Natural killer cell treated with Interleukin-12 subunit alpha and Interleukin-12 subunit beta and Interleukin-15 and Interleukin-18, amount 100 ng/mL, for 72 hours (primary cell): ENCODE results near the gene COLEC11. TPM values are rescaled to one million over a fixed set of nuclear protein-coding genes. Genes with fewer than 3 reads are reported as not detected.

Experiments used
- ATAC-seq, 2 donors: fragments of 150-1000 bp; cut with Tn5 transposase in 1 of 2; sonication (Bioruptor Pico), chemical (Tn5 transposase) in 1 of 2; 2 replicates each; pipeline ENCODE4 v1.10.0; 2021
- DNase-seq: peaks from one replicate; pipeline ENCODE4 v3.0.0; 2022; ENCODE audit warnings: low spot score
- H3K27ac Mint-ChIP-seq, 2 donors: 1 replicate in 1 of 2; 2 replicates in 1 of 2; pipeline ENCODE4 v1.8.0; 2022; ENCODE audit warnings: mixed read lengths in 2 of 2, mild to moderate bottlenecking in 1 of 2, moderate library complexity in 1 of 2
- H3K27me3 Mint-ChIP-seq, 2 donors: 1 replicate in 1 of 2; 2 replicates in 1 of 2; pipeline ENCODE4 v1.8.0; 2022; ENCODE audit warnings: mixed read lengths in 2 of 2
- H3K36me3 Mint-ChIP-seq: one replicate; pipeline ENCODE4 v1.8.0; 2022; ENCODE audit warnings: mixed read lengths
- H3K4me1 Mint-ChIP-seq, 2 donors: 1 replicate in 1 of 2; 2 replicates in 1 of 2; pipeline ENCODE4 v1.8.0; 2022; ENCODE audit warnings: low read depth in 2 of 2, mixed read lengths in 2 of 2, mild to moderate bottlenecking in 1 of 2
- H3K4me3 Mint-ChIP-seq: one replicate; pipeline ENCODE4 v1.8.0; 2022; ENCODE audit warnings: mixed read lengths
- H3K9me3 Mint-ChIP-seq: 2 replicates; pipeline ENCODE4 v1.8.0; 2022; ENCODE audit warnings: mixed read lengths
- total RNA-seq, 2 donors: library from RNA; stranded (reverse); gene quantifications; one replicate each; pipeline ENCODE4 v1.2.3, GENCODE V29; 2022

The COLEC11 gene
- total RNA-seq, 2 donors from 2014 or later = 0.48 TPM; not detected in 1

DNA sequence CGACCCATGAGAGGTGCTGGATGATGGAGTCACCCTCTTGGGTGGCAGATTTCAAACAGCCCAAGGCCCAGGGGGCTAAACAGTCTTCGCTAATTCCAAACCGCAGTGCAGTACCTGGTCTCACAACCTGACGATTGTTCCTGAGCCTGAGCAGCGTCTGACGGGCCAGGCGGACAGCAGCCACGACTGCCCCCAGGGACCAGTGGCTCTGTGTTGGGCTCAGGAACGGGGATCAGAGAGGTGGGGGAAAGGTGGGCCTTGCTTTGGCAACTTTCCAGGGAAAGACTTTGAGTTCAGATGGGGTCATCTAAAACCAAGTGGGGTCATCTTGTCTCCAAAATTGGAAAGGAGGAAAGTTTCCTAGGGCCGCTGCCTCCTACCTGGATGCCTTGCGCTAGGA lies 492 bp downstream of the COLEC11 start:
- ATAC-seq = no peak
- Mint-ChIP-seq H3K36me3 (no peaks in the 10 kb centered on the region), H3K9me3 (no peaks in the 10 kb centered on the region), H3K4me1 (peaks cover 0 to 9% of the 10 kb centered on the region in 2 donors), H3K27ac (no peak overlapping the region), H3K4me3 (no peak overlapping the region), H3K27me3 (no peaks in the 10 kb centered on the region)
- no peak for DNase-seq

DNA sequence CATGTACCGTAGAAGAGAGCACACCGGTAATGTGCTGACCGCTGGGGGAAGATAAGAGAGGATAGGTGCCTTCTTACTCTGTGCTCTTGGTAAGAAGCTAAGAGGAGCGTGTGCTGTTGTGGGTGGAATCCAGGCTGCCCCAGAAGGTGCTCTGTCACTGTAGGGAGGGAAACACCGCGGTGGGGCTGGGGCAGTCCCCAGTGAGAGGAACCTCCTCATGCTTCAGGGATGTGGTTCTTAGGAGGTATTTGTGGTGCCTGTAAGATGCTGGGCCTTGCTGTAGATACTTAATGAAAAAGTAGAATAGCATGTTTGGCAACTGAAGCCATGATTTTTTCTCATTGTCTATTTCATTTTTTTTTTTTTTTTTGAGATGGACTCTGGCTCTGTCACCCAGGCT lies 1.1 kb downstream of the COLEC11 start:
- ATAC-seq = no peak
- no peaks in the 10 kb centered on the region for H3K27me3 Mint-ChIP-seq
- no peak for DNase-seq
- H3K27ac Mint-ChIP-seq = no peak overlapping the region
- H3K4me1 Mint-ChIP-seq = peaks cover 0 to 9% of the 10 kb centered on the region in 2 donors
- no peak overlapping the region for H3K4me3 Mint-ChIP-seq
- H3K36me3 Mint-ChIP-seq = no peaks in the 10 kb centered on the region
- no peaks in the 10 kb centered on the region for H3K9me3 Mint-ChIP-seq

DNA sequence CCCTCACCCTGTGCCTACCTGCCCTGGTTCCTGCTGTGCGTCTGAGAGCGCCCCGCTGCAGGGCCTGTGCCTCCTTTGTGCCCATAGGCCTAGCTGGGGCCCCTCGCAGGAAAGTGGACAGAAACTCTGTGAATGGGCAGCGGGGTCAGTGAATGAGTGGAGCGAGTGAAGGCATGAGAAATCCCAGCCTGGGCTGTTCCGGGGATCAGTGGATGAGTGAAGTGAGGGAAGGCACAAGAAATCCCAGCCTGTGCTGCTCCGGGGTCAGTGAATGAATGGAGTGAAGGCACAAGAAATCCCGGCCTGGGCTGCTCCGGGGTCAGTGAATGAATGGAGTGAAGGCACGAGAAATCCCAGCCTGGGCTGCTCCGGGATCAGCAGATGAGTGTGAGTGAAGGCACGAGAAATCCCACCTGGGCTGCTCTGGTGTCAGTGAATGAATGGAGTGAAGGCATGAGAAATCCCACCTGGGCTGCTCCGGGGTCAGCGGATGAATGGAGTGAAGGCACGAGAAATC lies 2.0 kb downstream of the COLEC11 start:
- Mint-ChIP-seq H3K27ac (no peak overlapping the region), H3K4me1 (peaks cover 0 to 9% of the 10 kb centered on the region in 2 donors), H3K27me3 (no peaks in the 10 kb centered on the region), H3K36me3 (no peaks in the 10 kb centered on the region), H3K9me3 (no peaks in the 10 kb centered on the region), H3K4me3 (no peak overlapping the region)
- no peak for ATAC-seq
- no peak for DNase-seq

DNA sequence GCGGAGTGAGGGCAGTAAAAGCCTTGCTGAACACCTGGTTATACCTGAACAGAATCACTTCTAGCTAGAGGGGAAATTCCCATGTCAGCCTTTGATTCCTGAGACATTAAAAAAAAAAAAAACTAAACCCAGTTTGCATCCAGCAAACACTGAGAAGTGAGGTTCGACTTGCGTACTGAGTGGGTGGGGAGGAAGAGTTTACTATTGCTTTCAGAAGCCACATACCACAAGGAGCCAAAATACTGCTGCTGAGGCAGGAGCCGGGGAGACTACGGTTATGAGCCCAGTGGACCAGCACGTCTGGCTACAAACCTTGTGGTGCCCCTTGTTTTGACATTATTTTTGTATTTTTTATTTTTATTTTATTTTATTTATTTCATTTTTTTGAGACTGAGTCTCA lies 2.7 kb downstream of the COLEC11 start:
- Mint-ChIP-seq H3K27me3 (no peaks in the 10 kb centered on the region), H3K27ac (no peak overlapping the region), H3K4me3 (no peak overlapping the region), H3K9me3 (no peaks in the 10 kb centered on the region), H3K36me3 (no peaks in the 10 kb centered on the region), H3K4me1 (peaks cover 0 to 9% of the 10 kb centered on the region in 2 donors)
- no peak for ATAC-seq
- DNase-seq = no peak

GRCh38 chr2:3598197-3598910 lies 3.4 kb downstream of the COLEC11 start:
- Mint-ChIP-seq H3K36me3 (no peaks in the 10 kb centered on the region), H3K4me3 (no peak overlapping the region), H3K27ac (no peak overlapping the region), H3K27me3 (no peaks in the 10 kb centered on the region), H3K4me1 (peaks cover 0 to 9% of the 10 kb centered on the region in 2 donors), H3K9me3 (no peaks in the 10 kb centered on the region)
- no peak for DNase-seq
- ATAC-seq = no peak

DNA sequence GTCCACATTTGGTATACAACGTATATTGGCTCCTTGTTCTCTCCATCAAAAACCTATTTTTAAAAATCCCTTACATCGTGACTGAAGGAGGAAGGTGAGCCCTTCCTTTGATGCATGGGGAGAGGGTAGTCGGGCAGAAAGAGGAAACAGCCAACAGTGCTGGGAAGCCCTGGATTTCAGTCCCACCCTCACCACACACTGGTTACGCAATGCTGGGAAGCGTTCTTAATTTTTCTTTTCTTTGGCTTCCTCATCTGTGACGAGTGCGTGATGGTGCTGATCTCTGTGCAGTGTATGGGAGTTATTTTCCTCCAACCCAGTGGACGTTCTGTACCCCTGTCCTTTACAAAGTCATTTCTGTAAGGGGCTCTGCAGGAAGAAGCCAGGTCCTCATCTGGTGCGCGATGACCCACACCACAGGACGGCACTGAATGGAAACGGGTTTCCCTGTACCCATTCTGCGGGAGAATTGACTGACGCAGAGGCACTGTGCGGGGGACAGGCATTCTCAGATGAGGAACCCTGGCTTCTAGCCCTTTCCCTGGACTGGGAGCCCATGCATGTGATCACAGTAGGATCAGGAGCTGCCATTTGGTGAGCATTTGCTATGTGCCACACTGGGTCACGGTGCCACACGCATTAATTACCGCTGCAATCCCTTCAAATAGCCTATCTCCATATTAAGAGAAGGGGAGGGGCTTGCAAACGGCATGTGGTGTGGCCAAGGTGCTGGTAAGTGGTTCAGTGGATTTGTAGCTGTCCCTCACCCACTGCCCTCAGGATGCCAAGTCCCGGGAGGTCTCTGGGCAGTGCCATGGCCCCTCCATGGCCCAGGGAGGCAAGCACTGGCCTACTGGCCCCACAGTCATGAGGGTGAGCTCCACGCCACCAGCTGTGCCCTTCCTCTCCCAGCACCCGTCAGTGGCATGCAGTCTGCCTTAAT lies 4.3 kb downstream of the COLEC11 start:
- DNase-seq (no peak), ATAC-seq (no peak)
- Mint-ChIP-seq H3K4me1 (peaks cover 0 to 9% of the 10 kb centered on the region in 2 donors), H3K9me3 (no peaks in the 10 kb centered on the region), H3K4me3 (no peak overlapping the region), H3K27ac (no peak overlapping the region), H3K36me3 (no peaks in the 10 kb centered on the region), H3K27me3 (no peaks in the 10 kb centered on the region)

DNA sequence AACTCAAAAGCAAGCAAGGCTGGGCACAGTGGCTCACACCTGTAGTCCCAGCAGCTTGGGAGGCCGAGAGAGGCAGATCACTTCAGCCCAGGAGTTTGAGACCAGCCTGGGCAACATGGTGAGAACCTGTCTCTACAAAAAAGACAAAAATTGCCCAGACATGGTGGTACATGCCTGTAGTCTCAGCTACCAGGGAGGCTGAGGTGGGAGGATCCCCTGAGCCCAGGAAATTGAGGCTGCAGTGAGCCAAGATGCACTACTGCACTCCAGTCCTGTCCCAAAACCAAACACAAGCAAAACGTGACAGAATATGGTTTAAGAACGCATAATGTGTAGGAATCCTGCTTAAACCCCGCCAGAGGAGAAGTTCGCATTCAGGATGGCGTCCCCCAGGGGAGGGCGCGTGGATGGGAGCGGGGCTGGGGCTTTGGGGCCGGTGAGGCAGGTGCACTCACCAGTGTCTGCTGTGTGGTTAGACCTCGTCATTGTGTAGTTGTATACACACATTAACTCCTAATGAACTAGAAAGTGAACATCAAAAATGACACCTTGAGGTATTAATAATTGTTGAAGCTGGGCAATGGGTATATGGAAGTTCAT lies 5.4 kb downstream of the COLEC11 start:
- DNase-seq (no peak), ATAC-seq (no peak)
- no peaks in the 10 kb centered on the region for H3K36me3 Mint-ChIP-seq
- no peaks in the 10 kb centered on the region for H3K9me3 Mint-ChIP-seq
- H3K27me3 Mint-ChIP-seq = no peaks in the 10 kb centered on the region
- no peak overlapping the region for H3K27ac Mint-ChIP-seq
- peaks cover 0 to 9% of the 10 kb centered on the region in 2 donors for H3K4me1 Mint-ChIP-seq
- H3K4me3 Mint-ChIP-seq = no peak overlapping the region

DNA sequence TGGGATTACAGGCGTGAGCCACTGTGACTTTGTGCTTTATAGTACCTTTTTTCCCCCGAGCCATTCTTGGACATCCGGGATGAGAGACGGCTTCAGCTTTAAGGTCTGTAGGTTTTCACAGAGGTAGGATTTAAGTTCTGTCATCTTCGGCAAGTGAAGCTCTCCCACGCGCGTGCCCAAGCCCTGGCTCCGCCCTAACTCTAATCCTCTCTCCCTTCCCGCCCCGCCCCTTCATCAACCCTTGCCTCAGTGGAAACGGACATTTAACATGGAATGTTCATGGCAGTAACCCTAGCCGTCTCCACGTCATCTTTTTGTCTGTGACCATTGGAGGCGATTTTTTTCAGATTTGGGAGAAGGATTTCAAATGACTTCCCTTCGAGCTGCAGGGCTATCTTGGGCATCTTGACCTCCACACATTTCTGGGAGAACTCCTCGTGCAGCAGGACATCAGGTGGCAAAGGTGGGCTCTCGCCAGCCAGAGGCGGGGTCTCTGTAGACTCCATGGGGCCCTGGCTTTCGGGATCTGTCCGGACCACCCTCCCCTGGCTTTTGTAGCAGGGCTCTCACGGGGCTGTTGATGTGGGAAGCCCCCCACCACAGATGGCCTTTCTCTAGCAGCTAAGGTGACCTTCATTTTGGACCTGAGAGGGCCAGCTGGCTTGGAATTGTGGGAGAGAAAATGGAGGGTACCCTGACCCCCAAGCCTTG lies 6.8 kb downstream of the COLEC11 start:
- Mint-ChIP-seq H3K27me3 (no peaks in the 10 kb centered on the region), H3K27ac (no peak overlapping the region), H3K4me3 (no peak overlapping the region), H3K4me1 (peaks cover 0 to 5% of the 10 kb centered on the region in 2 donors), H3K9me3 (no peaks in the 10 kb centered on the region), H3K36me3 (no peaks in the 10 kb centered on the region)
- ATAC-seq = no peak
- no peak for DNase-seq

DNA sequence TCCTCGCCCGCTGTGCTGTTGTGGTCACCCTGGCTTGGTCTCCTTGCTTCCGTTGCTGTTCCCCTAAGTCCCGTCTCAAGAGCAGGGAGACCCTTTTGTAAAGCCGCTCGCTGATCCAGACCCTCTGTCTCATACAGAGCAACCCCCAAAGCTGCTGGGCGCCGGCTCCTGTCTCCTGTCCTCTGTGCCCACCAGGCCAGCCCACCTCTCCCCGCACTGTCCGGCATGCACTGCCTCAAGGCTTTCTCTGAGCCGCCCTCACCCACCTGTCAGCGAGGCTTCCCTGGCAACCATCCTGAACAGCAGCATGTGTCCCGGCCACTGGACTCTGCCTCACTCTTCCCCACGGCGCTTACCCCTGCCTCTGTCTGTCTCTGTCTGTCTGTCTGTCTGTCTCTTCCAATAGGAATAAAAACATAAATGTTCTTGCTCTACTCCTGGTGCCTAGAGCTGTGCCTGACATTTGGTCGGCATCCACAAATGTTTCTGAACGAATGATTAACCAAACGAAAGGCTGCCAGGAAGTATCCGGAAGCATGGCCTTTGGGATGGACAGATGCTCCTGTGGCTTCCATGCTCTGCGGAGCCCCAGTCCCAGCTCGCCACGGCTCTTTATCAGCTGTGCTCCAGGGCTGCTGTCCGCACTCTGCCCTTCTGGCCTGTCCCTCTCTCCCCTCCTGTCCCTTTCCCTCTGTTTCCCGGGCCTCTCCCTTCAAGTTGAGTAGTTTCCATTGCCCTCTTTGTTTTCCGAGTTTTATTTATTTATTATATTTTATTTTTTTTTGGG lies 7.8 kb downstream of the COLEC11 start:
- DNase-seq (no peak), ATAC-seq (peak in 1 of 2 donors; percentile 15)
- no peaks in the 10 kb centered on the region for H3K36me3 Mint-ChIP-seq
- H3K4me3 Mint-ChIP-seq = no peak overlapping the region
- H3K4me1 Mint-ChIP-seq = peaks cover 0 to 5% of the 10 kb centered on the region in 2 donors
- no peak overlapping the region for H3K27ac Mint-ChIP-seq
- no peaks in the 10 kb centered on the region for H3K27me3 Mint-ChIP-seq
- no peaks in the 10 kb centered on the region for H3K9me3 Mint-ChIP-seq

DNA sequence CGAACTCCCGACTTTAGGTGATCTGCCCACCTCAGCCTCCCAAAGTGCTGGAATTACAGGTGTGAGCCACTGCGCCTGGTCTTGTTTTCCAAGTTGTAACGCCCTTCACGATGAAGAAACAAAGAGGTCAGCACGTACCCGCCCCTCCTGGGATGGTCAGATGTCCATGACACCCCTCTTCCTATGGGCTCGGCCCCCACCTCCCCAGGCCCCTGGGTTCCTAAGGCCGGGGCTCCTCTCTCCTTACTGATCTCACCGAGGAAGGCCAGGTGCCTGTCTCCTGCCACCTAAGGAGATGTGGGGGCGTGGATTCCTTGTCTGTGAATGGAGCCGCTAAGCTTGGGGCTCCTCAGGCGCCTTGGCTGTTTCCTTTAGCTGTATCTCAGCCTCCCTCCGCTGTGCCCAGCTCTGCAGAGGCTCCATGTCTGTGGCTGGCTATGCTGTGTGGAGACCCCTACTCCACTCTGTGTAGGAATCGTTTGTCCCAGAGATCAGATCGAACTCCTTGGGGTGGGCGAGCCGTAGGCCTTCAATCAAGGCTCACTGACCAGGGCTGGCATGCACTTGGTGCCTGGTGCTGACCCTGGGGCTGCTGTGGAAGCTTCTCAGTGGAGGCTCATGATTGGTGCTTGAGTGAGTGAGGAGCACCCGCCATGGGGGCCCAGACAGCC lies 8.8 kb downstream of the COLEC11 start:
- H3K27me3 Mint-ChIP-seq = no peaks in the 10 kb centered on the region
- ATAC-seq = no peak
- H3K36me3 Mint-ChIP-seq = no peaks in the 10 kb centered on the region
- no peak overlapping the region for H3K4me3 Mint-ChIP-seq
- DNase-seq = no peak
- no peaks in the 10 kb centered on the region for H3K9me3 Mint-ChIP-seq
- no peak overlapping the region for H3K27ac Mint-ChIP-seq
- H3K4me1 Mint-ChIP-seq = peaks cover 0 to 3% of the 10 kb centered on the region in 2 donors

DNA sequence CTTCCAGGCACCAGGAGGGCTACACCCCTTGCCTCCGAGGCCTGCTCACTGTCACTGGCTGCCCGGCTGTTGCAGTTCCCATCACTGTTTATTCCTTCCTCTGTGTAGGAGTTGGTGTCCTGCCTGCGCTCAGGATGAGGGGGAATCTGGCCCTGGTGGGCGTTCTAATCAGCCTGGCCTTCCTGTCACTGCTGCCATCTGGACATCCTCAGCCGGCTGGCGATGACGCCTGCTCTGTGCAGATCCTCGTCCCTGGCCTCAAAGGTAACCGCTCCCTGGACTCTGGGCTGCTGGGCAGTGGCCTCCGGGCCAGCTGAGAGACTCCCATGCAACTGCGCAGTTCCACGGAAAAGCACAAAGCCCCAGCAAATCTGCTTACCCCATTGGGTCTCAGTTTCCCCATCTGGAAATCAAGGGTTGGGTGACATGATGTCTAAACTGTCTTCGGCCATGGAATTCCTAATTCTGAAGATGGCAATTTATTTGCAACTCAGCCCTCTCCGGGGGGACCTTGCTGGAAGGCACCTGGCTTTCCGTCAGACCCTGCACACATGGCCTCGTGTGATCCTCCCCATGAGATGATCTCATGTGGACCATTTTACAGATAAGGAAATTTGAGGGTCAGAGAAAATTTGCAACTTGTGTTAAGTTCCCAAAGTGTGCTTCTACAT lies 9.4 kb downstream of the COLEC11 start:
- Mint-ChIP-seq H3K27ac (no peak overlapping the region), H3K9me3 (no peaks in the 10 kb centered on the region), H3K4me1 (peaks cover 0 to 3% of the 10 kb centered on the region in 2 donors), H3K36me3 (no peaks in the 10 kb centered on the region), H3K4me3 (no peak overlapping the region), H3K27me3 (no peaks in the 10 kb centered on the region)
- DNase-seq = no peak
- no peak for ATAC-seq
